Measurements from ENCODE around the gene DRAXIN. TPM values are rescaled to one million over a fixed set of nuclear protein-coding genes. Genes with fewer than 3 reads are reported as not detected.

Gene DRAXIN
- total and polyA plus RNA-seq, 11 donors = 0.03 to 0.29 (median 0.10) TPM; not detected in 4

- DNase-seq (peak in 1 of 5 donors; percentile 31), ATAC-seq (peak in 1 of 4 donors; percentile 13)
- TF ChIP-seq POLR2A (IDR thresholded peaks at IDR 0.05) (no peak), CTCF (IDR thresholded peaks at IDR 0.05) (no peak)
- intact Hi-C loops (cut with DNase I) = loop anchor here in 4 of 10 donors (10.0 kb wide), 3 partner anchors 55 to 685 kb away; partner anchors contain the start of genes CLCN6 (in 2 of the 4), MTHFR (in 2 of the 4) and MASP2 (in 1 of the 4)
- peak overlapping the region in 2 of 12 donors; percentile 32 to 93 for H3K27ac ChIP-seq
- H3K9me3 ChIP-seq = no peaks in the 10 kb centered on the region
- H3K4me3 ChIP-seq = peak overlapping the region in 1 of 12 donors; percentile 2
- no peaks in the 10 kb centered on the region for H3K27me3 ChIP-seq
- WGBS, 4 donors = 63 to 67% (median 66%) methylated on average over 21 to 26 of the region's 26 CpGs
- no peaks in the 10 kb centered on the region for H3K36me3 ChIP-seq
- H3K4me1 ChIP-seq = peaks cover 0 to 71% (median 18%) of the 10 kb centered on the region in 12 donors
These were observed 38.3 kb downstream of the DRAXIN start for GRCh38 chr1:11729498-11730428.

DNA sequence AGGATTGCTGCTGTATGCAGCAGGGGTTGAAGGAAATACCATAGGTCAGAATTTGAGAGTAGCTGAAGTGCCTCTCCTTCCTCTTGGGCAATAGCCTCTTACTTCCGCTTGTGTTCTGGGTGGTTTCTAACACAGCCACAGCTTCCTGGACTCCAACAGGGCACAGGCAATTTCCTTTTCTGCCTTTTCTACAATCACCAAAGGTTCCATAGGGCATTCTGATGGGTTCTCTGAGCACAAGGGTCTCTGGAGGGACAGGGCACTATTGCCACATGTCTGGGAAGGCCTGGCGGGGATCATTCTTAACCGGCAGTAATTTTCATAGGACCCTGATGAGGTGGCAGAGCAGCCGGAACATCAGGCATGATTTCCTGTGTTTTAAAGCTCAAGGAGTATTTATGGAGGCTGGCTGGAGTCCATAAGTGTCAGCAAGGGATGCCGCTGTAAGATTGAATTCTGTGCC, 39.0 kb downstream of the DRAXIN start:
- 53 to 72% (median 64%) methylated on average over 5 of the region's 5 CpGs for WGBS, 4 donors

DNA sequence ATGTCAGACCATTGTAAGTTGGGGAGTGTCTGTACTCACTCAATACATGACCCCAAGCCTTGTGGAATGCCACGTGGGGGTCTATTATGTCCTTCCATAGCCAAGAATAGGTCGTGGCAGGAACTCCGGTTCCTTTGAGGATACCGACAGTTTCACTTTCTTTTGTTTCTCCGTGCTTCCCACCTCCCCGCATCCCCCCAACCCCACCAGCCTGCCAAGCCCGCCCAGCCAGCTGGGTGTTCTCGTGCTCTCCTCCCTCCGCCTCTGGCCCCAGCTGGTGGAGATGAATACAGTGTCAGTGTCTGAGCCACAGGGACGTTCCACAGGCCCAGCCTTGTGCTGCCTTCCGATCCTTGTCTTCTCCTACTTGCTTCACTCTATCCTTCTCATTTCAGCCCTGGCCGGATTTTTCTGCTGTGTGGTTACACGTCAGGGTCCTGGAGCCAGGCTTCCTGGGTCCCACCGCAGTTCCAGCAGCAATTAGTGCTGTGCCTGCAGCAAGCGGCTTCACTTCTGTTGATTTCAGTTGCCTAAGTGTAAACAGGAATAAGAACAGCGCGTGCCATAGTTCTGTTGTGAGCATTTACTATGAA, 40.3 kb downstream of the DRAXIN start:
- H3K27ac ChIP-seq = peak overlapping the region; percentile 21 to 93 (median 68)

More for the DNA sequence above, 39.0 kb downstream of the DRAXIN start:
- Histone ChIP-seq H3K4me3 (peak overlapping the region in 1 of 12 donors; percentile 34), H3K27ac (peak overlapping the region in 8 of 12 donors; percentile 20 to 93 (median 66)), H3K9me3 (no peaks in the 10 kb centered on the region), H3K36me3 (no peaks in the 10 kb centered on the region), H3K4me1 (peaks cover 0 to 69% (median 21%) of the 10 kb centered on the region in 12 donors), H3K27me3 (no peaks in the 10 kb centered on the region)
- no peak for TF ChIP-seq CTCF (IDR thresholded peaks at IDR 0.05)
- ATAC-seq = peak in 3 of 4 donors; percentile 26 to 61 (median 54)
- DNase-seq = peak in 1 of 5 donors; percentile 40
- intact Hi-C loops (cut with DNase I) = loop anchor here in 3 of 10 donors (10.0 kb wide), 2 partner anchors 54 to 74 kb away; partner anchors contain the start of genes CLCN6 (in 2 of the 3) and MTHFR (in 2 of the 3)

More for the DNA sequence above, 40.3 kb downstream of the DRAXIN start:
- 18 to 39% (median 26%) methylated on average over 16 to 17 of the region's 17 CpGs for WGBS, 4 donors
- H3K4me1 ChIP-seq = peaks cover under 1 to 64% (median 29%) of the 10 kb centered on the region in 12 donors
- ATAC-seq (peak; percentile 23 to 73 (median 67)), DNase-seq (peak; percentile 73 to 87 (median 86))
- H3K36me3 ChIP-seq = no peaks in the 10 kb centered on the region
- H3K4me3 ChIP-seq = peak overlapping the region in 10 of 12 donors; percentile 17 to 57 (median 42)
- no peaks in the 10 kb centered on the region for H3K27me3 ChIP-seq
- TF ChIP-seq CTCF (IDR thresholded peaks at IDR 0.05) = no peak
- no peak for TF ChIP-seq POLR2A (IDR thresholded peaks at IDR 0.05)
- intact Hi-C loops (cut with DNase I) = loop anchor here in 3 of 10 donors (10.0 kb wide), 2 partner anchors 53 to 73 kb away; partner anchors contain the start of genes CLCN6 (in 2 of the 3) and MTHFR (in 2 of the 3)
- H3K9me3 ChIP-seq = no peaks in the 10 kb centered on the region

Data from heart left ventricle (tissue), 16 donors.